Stimulated activated naive CD4-positive, alpha-beta T cell treated with Interleukin-2 at 50 U/mL for 16 hours (primary cell): Measurements from ENCODE around the gene AAR2.

Experiments
- DNase-seq: peaks from one replicate; lab custom pipeline; 2025; lab: John Stamatoyannopoulos, UW

AAR2 gene

GRCh38 chr20:36279776-36280175, 43.5 kb downstream of the AAR2 start:
- no peak for DNase-seq

GRCh38 chr20:36281785-36282380, 45.6 kb downstream of the AAR2 start:
- no peak for DNase-seq

- no peak for DNase-seq
Observed at GRCh38 chr20:36284751-36285150, 48.5 kb downstream of the AAR2 start.

- DNase-seq = no peak
Observed at GRCh38 chr20:36285746-36286447, 49.6 kb downstream of the AAR2 start.

DNA sequence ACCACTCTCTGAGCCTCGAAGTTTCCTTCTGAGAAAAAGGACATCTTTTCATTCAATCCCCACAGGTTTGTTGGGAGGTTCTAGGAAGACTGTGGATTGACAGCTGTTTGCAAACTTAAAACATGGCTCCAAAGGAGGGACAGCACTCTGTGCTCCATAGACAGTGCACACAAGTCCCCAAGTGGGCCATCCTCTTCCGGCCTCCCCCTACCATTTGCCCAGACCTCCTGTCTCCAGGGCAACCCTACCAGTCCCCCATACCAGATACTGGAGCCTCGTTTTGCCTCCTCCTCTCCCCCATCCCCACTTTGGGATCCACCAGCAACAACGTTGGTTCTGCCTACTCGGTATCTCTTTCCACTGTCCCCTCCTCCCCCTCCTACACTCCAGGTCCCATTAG, 61.4 kb downstream of the AAR2 start:
- no peak for DNase-seq

GRCh38 chr20:36298061-36298460, 61.8 kb downstream of the AAR2 start:
- DNase-seq = no peak

DNA sequence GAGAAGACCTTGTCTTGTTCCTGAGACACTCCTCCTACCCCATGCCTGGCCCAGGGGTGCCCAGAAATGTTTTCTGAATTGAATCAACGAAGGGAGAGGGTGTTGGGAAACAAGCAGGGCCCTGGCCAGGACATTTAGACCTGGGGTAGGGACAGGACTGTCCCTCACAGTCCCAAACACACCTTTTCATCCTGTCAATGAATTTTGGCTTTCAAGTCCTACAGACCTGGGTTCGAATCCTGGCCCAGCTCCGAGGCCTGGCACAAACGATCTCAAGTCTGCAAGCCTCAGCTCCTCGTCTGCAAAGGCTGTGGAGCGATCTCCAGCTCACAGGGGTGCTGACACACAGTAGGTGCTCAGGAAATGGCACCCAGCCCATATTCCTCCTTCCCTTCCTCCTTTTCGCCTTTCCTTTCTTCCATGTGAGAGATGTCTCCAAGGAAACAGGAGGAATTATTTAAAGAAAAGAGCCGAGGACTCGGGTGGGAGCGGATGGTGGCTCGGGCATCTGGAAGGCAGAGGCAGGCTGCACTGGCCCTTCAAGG, 62.6 kb downstream of the AAR2 start:
- DNase-seq = no peak

- no peak for DNase-seq
Observed at GRCh38 chr20:36299459-36299858, 63.2 kb downstream of the AAR2 start.

DNA sequence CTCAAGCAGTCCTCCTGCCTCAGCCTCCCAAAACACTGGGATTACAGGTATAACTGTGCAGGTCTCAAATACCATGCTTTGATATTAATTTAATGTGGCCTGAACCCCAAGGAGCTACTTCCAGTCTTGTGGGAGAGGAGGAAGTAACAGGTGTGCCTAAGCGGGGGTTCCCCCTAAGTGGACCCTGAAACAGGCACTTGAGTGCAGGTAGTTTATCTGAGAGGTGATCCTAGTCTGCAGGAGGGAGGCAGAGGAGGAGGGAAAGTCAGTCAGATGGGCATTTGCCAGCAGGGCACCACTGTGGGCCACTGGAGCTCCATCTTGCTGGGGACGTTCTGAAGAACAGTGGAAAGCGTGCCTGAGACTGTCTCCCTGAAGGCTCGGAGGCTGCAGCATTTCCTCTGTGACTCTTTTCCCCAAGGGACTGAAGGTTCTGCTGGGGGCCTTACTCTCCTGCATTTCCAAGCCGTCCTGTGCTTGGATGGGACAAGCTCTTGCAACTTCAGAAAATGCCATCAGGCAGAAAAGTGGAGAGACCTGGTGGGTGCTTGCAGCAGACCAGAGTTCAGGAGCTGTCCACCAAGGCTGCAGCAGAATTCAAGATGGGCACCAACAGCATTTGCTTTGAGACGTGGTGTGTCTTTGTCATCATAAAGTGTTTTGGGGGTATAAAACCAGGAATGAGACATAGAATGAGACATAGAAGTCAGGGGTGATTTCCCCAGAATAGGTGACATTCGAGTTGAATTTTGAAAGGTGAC, 65.3 kb downstream of the AAR2 start:
- no peak for DNase-seq

- no peak for DNase-seq
Observed at GRCh38 chr20:36303020-36303595, 66.8 kb downstream of the AAR2 start.

GRCh38 chr20:36303831-36304230, 67.6 kb downstream of the AAR2 start:
- no peak for DNase-seq

GRCh38 chr20:36304786-36305495, 68.7 kb downstream of the AAR2 start:
- no peak for DNase-seq

DNA sequence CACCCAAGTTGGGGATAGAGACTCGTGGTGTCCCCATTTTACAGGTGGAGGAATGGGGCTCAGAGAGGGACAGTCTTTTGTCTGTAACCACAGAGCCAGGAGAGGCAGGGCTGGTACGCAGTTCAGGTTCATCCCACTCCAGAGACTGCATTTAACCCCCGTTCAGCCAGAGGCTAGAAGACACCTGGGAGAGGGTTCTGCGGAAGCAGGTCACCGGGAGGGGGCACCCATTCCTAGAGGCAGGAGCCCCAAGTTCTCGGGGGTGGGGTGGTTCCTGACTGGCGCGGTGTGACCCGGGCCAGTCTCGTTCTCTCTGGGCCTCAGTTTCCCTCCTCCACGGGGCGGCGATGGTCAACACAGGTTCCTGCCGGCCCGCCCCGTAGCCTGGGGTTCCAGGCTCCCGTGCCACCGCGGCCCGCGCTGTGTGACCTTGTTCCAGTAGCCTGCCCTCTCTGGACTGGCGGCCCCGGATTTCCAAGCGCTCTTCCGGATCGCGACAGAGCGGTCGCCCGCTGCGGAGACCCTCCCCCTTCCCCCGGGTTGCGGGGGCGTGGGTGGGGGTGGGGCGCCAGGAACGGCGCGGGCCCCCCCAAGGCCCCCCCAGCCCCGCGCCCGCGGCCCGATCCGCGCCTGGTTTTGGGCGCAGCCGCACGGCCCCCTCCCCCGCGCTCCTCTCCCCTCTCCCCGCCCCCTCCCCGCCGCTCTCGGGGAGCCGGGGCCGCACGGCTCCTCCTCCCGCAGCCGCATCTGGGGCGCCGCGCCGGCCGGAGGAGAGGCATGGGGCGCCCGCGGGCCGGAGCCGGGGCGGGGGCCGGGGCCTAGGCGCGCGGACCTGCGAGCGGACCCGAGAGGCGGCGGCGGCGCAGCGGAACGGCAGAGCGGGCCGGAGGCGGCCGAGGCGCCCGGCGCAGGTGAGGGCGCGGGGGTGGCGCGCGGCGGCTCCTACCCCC, 69.6 kb downstream of the AAR2 start, which contains the start of gene DLGAP4:
DLGAP4 (plus strand) TSS at position 738 of the 950 bp plus-strand sequence. CDS start 125,379 bp downstream, outside the sequence.
- DNase-seq = no peak
